SU-DHL-6 (cell line): ENCODE measurements around the gene INPP4B.

Source experiments
- CTCF ChIP-seq: fragments of 200-600 bp; sonication (generic); IDR thresholded peaks from one replicate; pipeline ENCODE4 v1.5.1; 2017; ENCODE audit warnings: antibody characterized with exemption, mild to moderate bottlenecking, low read length, moderate library complexity; ENCODE audit not compliant: insufficient read depth, poor library complexity, severe bottlenecking
- EZH2phosphoT487 ChIP-seq: fragments of 200-600 bp; sonication (generic), shearing (Covaris generic); conservative IDR thresholded peaks from 2 replicates; pipeline ENCODE4 v1.6.1; 2018; ENCODE audit warnings: mild to moderate bottlenecking, antibody characterized with exemption, low read length, moderate library complexity, mixed read lengths

GRCh38 chr4:142353149-142353738, 492.9 kb downstream of the INPP4B start:
- TF ChIP-seq CTCF (peak; percentile 49), EZH2phosphoT487 (no peak)
